NCI-H2171 treated with DMSO at 0.1 percent for 48 hours (cell line): ENCODE data around the gene EIF2AK2.

Experiments used
- DNase-seq: peaks from one replicate; lab custom pipeline; 2025; lab: John Stamatoyannopoulos, UW

The EIF2AK2 gene

GRCh38 chr2:37100054-37100453, 56.7 kb downstream of the EIF2AK2 start:
- DNase-seq: no peak

DNA sequence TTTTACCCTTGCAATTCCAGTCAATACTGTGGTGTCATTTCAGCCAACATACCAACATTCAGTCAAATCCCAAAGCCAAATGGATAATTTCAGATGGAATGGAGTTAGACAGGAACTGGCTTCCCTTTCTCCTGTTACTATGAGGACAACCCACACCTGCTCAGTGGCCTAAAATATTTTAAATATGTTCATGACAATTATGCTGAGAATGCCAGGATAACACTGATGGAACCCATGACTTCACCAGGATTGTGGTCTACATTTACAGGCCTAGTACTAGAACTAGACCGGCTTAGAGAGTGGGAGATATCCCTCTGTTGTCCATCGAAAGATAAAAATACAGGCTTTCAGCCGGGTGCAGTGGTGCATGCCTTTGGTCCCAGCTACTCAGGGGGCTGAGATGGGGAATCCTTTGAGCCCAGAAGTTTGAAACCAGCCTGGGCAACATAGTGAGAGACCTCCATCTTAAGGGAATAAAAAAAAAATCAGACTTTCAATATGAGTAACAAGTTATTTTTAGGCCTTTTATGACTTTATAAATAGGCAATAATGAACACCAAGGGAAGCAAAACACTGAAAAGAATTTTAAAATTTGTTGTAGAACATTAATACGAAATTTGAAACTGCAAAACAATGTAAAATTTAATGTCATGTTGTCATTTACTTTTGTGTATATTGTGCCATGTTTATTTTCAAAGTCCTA, 58.2 kb downstream of the EIF2AK2 start:
- DNase-seq: no peak

- DNase-seq: no peak
Measured at GRCh38 chr2:37096568-37096967, 60.2 kb downstream of the EIF2AK2 start.

DNA sequence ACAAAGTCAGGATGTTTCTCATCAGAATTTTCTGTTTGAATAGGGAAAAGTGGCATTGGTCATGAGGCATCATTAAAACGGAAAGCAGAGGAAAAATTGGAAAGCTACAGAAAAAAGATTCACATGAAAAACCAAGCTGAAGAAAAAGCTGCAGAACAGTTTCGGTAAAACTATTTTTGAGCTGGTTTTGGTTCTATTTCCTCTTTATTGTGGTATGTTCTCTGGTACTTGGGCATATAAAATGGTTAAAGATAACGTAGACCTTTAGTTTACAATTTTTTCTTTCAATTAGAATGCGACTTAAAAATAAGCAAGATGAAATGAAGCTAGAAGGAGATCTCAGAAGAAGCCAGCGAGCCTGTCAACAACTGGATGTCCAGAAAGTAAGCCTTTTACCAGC, 64.9 kb downstream of the EIF2AK2 start:
- DNase-seq: no peak

- no peak for DNase-seq
Measured at GRCh38 chr2:37090019-37090477, 66.7 kb downstream of the EIF2AK2 start.

- no peak for DNase-seq
Measured at GRCh38 chr2:37085731-37086147, 71.0 kb downstream of the EIF2AK2 start.

GRCh38 chr2:37084797-37085196, 72.0 kb downstream of the EIF2AK2 start:
- DNase-seq: no peak

DNA sequence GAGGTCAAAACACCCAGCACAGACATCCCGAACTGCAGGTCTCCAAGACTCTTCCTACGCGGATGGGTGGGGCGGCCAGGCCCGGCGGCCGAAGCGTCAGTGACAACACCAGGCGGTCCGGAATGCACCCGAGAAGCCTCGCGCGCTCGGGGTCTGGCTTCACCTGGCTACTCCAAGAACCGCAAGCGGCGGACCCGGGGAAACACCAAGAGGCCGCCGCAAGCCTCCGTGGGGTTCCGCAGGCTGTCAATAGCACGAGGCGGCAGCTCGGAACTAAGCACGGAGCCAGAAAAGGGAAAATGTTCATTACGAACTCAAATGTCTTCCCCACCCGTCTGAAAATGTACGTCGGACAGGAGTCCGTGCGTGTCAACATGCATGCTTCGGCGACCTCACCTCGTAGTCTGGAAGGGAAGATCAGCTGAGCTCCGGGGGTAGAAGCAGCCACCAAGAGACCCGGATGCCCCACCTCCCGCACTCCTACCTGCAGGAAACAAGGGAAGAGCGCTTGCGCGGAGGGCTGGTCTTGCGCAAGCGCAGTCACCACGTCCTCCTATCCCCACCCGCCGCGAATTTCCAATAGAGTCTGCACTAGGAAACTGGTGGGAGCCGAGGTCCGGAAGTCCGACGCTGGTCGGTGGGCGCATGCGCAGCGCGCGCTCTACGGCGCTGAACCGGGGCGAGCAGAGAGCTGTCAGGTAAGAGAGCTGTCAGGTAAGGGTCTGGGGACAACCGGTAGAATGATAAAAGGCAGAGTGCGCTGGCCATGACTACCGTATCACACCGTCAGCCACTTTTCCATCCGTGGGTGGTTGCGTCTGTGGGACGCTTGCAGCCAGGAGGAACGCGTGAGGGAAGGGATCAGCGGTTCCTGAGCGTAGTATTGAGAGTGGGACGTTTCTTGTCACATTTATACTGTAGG, 72.6 kb downstream of the EIF2AK2 start, which contains the start of the genes GPATCH11 and HEATR5B:
TSS of gene GPATCH11 (plus strand) at position 646 of the 922 bp plus-strand sequence. CDS start 3,864 bp downstream, outside the sequence.
TSS of gene HEATR5B (minus strand) at position 500 of the 922 bp plus-strand sequence. CDS start 958 bp downstream, outside the sequence.
- peak; percentile 99 for DNase-seq

DNA sequence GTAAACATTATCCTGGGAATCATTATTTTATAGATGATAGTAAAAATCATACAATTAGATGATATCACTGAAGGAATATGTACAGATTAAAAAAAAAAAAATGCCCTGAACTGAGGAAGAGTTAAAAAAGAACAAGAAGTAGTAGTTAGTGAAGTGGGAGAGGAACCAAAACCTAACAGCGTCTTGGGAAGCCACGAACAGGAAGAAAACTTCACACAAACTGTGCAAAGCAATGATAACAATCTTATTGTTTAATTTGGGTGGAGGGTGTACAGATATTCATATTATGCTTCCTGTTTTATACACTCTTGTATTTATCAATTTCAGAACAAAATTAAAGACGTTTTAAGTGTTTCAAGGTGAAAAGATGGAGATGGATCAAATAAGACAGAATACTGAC, 76.1 kb downstream of the EIF2AK2 start:
- DNase-seq: no peak

DNA sequence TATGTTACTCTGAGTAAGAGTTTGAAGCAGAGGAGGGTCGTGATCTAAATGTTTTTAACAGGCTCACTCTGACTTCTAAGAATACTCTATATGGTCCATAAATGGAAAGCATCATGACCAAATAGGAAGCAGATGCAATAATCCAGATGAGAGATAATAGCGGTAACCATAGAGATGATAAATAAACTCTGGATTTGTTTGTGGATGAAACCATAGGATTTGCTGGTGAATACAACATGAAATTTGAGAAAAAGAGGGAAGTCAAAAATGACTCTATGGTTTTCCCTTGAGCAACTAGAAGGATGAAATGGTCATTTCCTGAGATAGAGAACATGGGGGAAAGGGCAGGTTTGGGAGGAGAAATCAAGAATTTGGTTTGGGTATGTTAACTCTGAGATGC, 76.5 kb downstream of the EIF2AK2 start:
- no peak for DNase-seq

DNA sequence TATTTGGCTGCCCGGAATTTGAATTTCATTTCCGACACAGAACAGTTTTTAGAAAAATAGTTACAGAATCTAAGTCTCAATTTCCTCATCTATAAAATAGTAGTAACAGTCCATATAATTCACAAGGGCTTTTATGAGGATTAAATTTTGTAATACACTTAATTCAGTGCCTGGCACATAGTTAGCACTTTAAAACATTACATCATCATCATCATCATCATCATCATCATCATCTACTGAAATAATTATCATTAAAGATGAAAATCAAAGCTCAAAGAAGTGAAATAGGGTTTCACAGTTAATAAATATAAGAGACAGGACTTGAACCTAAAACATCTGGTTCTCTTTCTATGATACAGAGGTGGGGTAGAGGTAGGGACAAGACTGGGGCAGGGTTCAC, 85.8 kb downstream of the EIF2AK2 start:
- DNase-seq: no peak

GRCh38 chr2:37068686-37069085, 88.1 kb downstream of the EIF2AK2 start:
- no peak for DNase-seq

GRCh38 chr2:37061776-37062175, 95.0 kb downstream of the EIF2AK2 start:
- DNase-seq: no peak

DNA sequence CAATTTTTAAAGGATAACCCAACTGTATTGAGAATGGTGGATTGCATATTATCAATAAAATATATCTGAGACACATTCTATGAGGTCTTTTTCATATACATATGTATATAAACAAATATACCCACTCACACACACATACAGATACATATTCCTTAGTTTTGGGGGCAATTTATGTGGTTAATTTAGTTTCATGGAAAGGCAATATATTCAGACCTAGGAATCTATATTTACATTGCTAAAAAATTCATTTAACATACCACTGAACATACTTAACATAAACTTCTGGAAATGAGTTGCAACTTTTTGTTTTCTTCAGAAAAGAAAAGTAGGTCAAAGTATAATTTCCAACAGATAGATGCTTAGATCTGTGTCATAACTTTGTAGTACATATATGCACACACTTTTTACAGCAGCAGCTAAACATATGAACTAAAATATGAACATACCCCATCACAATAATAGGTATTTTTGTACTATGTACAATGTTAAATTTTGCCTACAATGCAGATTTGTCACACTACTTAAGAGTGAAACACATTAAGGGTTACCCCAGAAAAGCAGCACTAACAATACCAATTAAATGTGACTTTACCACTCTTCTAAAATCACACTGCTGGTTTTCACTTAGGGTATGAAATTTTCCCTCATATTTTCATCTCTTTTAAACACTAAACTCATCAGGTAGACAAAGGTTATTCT, 95.6 kb downstream of the EIF2AK2 start:
- DNase-seq: no peak

DNA sequence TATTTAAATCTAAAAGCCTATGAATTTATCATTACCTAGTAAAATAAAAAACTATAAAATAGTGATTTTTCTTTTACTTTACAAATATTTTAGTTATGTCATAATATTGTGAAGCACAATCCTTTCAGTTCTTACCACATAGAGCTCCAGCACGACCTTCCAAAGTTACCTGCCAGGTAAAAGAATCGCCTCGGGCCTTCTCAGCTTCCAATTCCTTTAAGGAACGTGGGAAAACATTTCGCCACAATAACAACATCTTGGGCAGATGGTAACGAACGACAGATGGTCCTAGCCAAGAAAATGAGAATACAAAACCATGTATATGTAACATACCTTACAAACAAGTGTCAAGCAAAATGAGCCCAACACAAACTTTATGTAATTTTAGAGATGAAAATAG, 96.3 kb downstream of the EIF2AK2 start:
- DNase-seq: peak; percentile 64

GRCh38 chr2:37059841-37060240, 96.9 kb downstream of the EIF2AK2 start:
- no peak for DNase-seq

GRCh38 chr2:37052600-37053332, 104.0 kb downstream of the EIF2AK2 start:
- DNase-seq: no peak
